GM21528 (cell line): ENCODE results near the gene TEX9.

Experiments
- ATAC-seq: cut with Tn5 transposase; IDR thresholded peaks from one replicate; pipeline ENCODE4 v1.9.1; 2021; ENCODE audit warnings: mild to moderate bottlenecking, moderate library complexity; ENCODE audit not compliant: unreplicated experiment, low FRiP score

The TEX9 gene

DNA sequence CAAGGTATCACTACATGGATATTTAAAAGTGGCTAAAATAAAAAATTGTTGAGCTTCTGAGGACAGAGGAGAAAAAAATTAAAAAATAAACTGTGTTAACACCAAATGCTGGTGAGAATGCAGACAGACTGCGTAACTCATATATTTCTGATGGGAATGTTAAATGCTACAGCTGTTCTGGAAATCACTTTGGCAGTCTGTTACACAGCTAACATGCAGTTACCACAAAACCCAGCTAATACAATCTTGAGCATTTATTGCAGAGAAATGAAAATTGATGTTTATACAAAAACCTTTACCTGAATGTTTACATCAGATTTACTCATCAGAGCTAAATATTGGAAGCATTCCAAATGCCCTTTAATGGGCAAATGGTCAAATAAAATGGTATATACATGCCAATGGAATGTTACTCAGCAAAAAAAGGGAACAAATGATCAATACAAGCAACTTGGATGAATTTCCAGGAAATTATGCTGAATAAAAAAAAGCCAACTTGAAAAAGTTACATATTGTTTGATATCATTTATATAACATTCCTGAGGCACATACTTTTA is 75.1 kb downstream of the TEX9 start:
- no peak for ATAC-seq

DNA sequence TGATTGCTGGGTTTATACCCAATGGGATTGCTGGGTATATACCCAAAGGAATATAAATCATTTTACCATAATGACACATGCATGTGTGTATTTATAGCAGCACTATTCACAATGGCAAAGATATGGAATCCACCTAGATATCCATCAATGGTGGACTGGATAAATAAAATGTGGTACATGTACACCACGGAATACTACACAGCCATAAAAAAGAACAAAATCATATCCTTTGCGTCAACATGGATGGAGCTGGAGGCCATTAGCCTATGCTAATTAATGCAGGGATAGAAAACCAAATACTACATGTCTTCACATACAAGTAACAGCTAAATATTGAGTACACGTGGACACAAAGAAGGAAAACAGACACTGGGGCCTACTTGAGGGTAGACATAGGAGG is 77.1 kb downstream of the TEX9 start:
- no peak for ATAC-seq

DNA sequence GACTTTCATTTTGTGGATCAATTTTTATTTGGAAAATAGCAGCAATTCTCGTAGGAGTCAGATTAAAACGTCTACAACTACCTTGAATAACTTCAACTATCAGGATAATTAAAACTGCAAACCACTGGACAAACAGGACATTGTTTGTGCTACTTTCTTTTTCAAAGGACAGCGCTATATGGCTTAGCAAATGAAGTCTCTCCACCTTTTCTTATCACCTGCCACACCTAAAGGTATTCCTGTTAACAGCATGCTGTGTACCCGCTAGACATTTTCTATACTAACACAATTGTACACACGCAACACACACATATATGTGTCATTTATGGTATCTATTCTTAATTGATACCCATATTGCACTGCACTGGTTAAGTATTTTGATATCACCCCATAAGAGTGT is 80.5 kb downstream of the TEX9 start:
- no peak for ATAC-seq

DNA sequence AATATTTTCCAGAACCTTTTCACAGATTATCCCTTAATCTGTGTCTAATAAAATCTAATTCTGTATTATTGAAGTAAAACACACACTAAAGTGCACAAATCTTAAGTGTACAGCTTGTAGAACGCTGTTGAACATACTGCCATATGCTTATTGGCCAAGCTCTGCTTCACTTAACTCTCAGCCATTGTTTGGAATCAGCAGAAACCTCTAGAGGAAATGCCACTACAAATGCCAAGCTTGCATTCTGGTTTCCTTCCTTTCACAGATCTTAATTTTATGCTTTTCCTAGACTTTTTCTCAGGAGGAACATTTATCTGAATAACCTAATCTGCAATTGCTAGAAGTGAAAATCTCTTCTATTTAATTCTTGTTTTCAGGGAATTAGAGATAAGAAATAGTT is 89.6 kb downstream of the TEX9 start:
- ATAC-seq = no peak

DNA sequence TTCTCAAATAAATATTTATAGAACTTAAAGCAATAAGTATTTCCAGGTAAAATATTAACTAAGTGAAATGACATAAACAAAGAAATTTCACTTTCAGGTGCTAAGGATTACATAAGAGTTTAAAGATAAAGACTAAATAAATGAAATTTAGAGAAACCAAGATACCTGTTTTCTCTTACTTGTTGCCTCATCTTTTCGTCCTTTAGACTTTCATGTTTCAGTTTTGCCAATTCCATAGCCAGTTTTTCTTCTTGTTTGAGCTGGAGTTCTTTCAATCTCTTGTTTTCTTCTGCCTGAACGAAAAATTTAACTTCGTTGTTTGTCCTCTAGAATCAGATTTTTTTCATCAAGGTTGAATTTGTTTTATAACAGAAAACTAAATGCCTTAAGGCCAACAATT is 91.0 kb downstream of the TEX9 start:
- ATAC-seq = no peak

DNA sequence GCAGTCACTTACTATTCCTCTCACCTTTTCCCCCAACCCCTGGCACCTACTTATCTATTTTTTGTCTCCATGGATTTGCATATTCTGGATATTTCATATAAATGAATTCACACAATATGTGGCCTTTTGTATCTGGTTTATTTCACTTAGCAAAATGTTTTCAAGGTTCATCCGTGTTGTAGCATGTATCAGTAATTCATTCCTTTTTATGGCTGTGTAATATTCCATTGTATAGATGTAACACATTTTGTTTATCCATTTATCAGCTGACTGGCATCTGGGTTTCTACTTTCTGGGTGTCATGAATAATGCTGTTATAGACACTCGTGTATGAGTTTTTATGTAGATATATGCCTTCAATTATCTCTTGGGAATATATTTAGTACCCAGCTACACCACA is 93.9 kb downstream of the TEX9 start:
- no peak for ATAC-seq

DNA sequence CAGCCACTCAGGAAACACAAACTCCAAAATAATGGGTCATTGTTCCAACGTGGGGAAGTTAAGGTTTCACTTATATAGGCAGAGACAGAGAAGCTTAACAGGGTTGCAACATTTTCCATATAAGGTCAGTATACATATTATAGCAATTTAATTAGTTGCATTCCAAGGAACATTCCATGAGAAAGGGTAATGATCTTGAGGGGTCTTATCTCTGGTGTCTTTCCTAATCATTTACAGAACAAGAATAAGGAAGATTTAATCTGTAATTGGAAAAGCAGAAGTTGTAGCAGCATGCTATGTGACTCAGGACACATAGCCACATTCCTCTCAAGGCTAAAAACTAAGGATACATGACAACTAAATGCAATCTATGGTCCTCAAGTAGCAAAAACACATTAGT is 94.8 kb downstream of the TEX9 start:
- ATAC-seq = no peak

DNA sequence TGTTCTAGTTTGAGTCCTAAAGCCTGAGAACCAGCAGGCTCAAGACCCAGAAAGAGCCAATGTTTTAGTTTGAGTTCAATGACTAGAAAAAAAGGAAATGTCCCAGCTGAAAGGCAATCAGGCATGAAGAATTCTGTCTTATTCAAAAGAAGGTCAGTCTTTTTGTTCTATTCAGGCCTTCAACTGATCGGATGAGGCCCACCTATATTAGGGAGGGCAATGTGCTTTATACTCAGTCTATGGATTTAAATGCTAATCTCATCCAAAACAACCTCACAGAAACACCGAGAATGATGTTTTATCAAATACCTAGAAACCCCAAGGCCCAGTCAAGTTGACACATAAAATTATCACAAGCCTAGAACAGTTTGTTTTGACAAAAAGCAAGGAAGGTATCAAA is 95.7 kb downstream of the TEX9 start:
- ATAC-seq = no peak

DNA sequence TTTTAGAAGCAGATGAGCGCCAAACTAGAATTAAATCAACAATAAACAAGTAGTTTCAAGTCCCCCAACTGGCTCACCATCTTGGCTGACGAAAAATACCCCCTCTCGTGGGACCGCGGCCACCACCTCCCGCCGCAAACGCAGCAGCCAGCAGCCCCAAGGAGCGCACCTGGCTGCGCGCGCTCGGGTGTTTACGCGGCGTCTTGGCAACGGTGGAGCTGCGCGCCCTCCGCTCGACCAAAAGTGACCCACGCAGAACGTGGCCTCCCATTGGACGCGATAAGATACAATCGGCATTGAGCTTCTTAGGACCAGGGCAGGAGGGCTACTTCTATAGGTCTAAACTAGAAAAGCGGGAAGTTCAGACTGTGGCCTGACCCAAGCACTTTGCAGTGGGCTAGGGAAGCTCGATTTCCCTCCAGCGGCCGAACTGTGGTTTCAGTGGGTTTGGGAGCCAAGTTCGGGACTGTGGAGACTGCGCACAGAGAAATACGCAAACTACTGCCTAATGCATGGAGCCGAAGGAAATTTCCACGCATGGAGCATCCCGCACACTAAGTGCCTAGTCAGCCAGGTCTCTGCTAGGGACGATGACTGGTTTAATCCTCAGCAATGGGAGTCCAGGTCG is 99.8 kb downstream of the TEX9 start, which contains the start of gene MNS1:
Gene MNS1 (minus strand): TSS at position 245 of the 628 bp plus-strand sequence. CDS start 165 bp downstream, at position 80.
- ATAC-seq = peak; percentile 98

DNA sequence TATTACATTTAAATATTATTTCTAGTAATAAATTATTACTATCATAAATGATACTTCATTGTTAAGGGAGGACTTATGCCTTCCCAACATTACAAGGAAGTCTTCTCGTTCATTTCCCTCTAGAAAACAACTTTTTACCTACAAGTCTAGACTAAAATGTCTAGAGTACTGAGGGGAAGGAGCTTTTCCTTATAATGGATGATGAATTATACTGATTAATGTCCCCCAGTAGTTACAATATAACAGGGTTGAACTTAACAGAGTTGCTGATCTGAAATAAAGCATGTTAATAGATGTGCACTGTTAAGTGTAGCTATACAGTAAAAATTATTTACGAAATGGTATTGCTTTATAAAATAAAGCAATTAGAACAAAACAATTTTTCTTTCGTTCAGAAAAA is 102.4 kb downstream of the TEX9 start:
- no peak for ATAC-seq

DNA sequence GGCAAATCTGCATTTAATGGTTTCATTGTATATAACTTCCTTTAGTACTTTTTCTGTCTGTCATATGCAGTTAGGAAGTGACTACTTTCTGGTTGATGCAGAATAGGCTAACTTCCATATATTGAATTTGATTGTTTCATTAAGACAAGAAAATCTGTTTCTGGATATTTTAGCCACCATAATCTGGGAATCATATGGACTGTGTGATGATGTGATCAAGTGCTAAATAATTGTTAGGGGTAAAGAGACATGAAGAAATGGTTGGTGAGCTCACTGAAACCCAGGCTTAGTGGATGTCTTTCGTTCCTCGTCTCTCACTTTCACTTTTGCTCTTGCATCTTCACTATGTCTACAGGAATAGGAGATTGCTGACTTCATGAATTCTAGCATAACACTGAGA is 103.2 kb downstream of the TEX9 start:
- peak; percentile 56 for ATAC-seq

DNA sequence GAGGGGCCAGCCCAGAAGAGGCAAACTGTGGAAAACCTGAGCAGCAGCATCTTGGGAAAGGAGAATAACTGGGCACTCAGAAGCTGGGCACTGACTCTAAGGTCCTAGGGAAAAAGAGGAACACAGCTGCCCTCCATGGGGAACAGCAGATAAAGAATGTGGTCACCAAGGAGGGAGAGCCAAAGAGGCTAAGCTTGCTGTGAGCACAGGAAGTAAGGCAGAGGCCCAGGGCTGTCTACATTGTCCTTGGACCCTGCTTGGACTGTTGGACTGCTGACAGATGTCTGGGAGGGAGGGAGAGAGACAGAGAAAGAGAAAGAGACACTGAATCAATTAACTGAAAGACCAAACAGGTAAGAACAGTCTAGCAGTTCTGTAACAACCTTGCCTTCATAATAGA is 104.3 kb downstream of the TEX9 start:
- no peak for ATAC-seq

DNA sequence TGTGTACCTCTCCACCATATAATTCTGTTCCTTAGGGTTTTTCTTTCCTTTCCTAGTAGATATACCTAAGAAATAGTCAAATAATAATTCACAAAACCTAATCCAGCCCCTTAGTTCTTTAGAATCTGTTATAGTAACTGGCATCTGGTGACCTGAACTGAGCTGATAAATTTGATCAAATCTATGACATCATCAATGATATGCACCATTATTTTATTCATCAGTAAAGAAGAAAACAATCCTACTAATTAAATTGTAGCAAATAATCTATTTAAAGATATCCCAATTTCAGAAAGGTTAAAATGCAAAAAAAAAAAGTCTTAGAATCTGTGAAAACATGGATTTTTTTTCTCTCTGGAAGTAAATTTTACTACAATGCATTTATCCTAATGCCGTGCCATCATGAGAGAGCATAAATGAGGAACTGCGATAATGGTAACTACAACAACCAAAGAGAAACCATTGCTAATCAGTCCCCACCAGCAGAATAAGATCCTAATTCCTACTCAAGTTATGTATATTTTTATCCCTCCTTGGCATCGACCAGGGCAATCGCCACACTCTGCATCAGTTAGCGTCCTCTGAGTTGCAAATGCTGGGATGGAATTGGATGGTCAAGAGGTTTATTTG is 106.3 kb downstream of the TEX9 start:
- ATAC-seq = no peak

DNA sequence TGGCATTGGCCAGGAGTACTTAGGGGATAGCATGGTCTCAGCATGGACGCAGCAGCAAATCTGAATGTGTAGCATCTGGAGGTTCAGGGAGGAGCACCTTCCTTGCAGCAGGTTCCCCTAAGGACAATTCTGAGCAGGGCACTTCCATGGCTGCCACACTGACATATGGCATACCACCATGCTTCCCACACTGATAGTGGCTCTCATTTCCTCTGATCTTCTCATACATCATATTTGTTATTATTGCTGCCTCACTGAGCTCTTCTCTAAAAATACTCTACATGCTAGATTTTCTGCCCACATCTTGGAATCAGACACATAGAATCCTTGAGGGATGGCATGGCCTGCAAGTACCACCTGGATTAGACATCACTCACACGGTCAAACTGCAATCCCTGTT is 107.1 kb downstream of the TEX9 start:
- ATAC-seq = no peak

DNA sequence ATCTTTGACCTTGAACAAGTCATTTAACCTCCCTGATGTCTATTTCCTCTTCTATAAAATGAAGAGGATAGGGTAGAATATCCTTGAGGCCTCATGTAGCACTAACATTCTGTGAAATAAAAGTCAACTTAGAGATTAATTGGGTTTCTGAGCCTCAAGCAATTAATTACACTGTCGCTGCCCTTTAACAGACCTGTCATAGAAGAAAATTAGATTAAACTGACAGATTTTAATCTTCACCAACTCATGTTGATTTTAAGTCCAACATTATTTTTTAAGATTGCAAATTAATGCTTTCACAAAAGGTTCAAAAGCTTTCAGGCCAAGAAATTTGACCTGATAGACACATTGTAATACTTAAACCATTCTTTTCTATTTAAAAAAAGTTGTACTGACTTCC is 107.8 kb downstream of the TEX9 start:
- ATAC-seq = no peak

DNA sequence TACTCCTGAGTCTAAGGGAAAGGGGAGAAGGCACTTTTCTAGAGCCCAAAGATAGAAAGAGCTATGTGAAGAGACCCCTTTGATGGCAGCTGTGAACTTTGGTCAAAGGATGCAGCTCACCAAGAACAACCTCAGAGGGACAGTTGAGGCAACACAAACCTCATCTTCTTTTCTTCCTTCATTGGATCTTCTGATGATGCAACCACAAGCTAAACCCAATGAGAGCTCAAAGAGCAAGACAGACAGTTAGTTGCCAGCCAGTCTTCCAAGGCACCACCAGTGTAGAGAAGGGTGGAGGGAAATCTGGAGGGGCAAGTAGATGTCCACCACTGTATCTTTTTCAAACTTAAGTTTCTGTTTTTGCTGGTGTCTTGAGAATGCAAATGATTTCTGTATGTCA is 110.1 kb downstream of the TEX9 start:
- no peak for ATAC-seq
